Midbrain (tissue), 1 donor: Measurements from ENCODE around the gene CDK14.

Experiments used
- DNase-seq: peaks from one replicate; lab custom pipeline; 2025; lab: John Stamatoyannopoulos, UW

The CDK14 gene

GRCh38 chr7:90595801-90596670 lies at the start of gene CDK14:
TSS of gene CDK14 (plus strand) at chr7:90596321. CDS start at chr7:90596628, 307 bp downstream.
- DNase-seq: peak; percentile 49

- no peak for DNase-seq
Measured at GRCh38 chr7:90551036-90551435, 45.1 kb upstream of the CDK14 start.

- no peak for DNase-seq
Measured at GRCh38 chr7:90552521-90552920, 43.6 kb upstream of the CDK14 start.

GRCh38 chr7:90560730-90561129 lies 35.4 kb upstream of the CDK14 start:
- no peak for DNase-seq

GRCh38 chr7:90563286-90563685 lies 32.8 kb upstream of the CDK14 start:
- no peak for DNase-seq

- DNase-seq: no peak
Measured at GRCh38 chr7:90564455-90564854, 31.7 kb upstream of the CDK14 start.

GRCh38 chr7:90568213-90568612 lies 27.9 kb upstream of the CDK14 start:
- no peak for DNase-seq

- no peak for DNase-seq
Measured at GRCh38 chr7:90569368-90569767, 26.8 kb upstream of the CDK14 start.

GRCh38 chr7:90570373-90570959 lies 25.7 kb upstream of the CDK14 start:
- no peak for DNase-seq

- no peak for DNase-seq
Measured at GRCh38 chr7:90574146-90574819, 21.8 kb upstream of the CDK14 start.

GRCh38 chr7:90574820-90575187 lies 21.3 kb upstream of the CDK14 start:
- DNase-seq: no peak

GRCh38 chr7:90579181-90579688 lies 16.9 kb upstream of the CDK14 start:
- no peak for DNase-seq

- no peak for DNase-seq
Measured at GRCh38 chr7:90580051-90580450, 16.1 kb upstream of the CDK14 start.

- DNase-seq: no peak
Measured at GRCh38 chr7:90582164-90582563, 14.0 kb upstream of the CDK14 start.

GRCh38 chr7:90584378-90584777 lies 11.7 kb upstream of the CDK14 start:
- no peak for DNase-seq

GRCh38 chr7:90586091-90586490 lies 10.0 kb upstream of the CDK14 start:
- DNase-seq: no peak

GRCh38 chr7:90587766-90588165 lies 8.4 kb upstream of the CDK14 start:
- no peak for DNase-seq

- DNase-seq: no peak
Measured at GRCh38 chr7:90592033-90592432, 4.1 kb upstream of the CDK14 start.

GRCh38 chr7:90593205-90593604 lies 2.9 kb upstream of the CDK14 start:
- DNase-seq: no peak

- peak; percentile 15 for DNase-seq
Measured at GRCh38 chr7:90594751-90595317, 1.3 kb upstream of the CDK14 start.

GRCh38 chr7:90595342-90595800 lies 750 bp upstream of the CDK14 start:
- no peak for DNase-seq
